NCI-H146 treated with DMSO at 0.1 percent for 48 hours (cell line): ENCODE measurements around the gene RSPRY1.
"Not testable (repeated sequence)": the region's sequence is repeated elsewhere in the genome, so short reads cannot be mapped to it uniquely, and the experiment has no call there.

Experiments used
- DNase-seq: peaks from one replicate; lab custom pipeline; 2025; ENCODE audit not compliant: unreplicated experiment; lab: John Stamatoyannopoulos, UW

The RSPRY1 gene

DNA sequence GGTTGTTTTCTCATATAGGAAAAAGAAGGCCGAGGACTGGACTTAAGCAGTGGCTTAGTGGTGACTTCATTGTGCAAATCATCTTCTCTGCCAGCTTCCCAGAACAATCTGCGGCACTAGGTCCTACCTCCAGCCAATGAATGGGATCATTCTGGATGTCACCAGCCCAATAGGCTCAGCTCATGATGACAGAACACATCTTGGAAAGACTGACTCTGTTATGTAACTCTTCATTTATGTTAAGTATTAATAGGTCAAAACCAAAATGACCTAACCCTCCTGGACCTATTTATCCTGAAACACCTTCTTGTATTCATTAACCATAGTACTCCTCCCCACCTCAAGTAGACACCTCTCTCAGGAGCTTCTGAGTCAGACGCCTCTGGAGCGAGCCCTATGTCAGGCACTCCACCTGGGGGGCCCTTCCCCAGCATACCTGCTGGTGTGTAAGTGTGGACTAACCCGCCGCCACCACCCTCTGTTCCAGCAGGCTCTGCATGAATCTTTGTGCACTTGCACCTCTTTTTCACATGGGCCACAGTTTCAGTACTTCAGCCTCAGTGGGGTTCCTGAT lies 66.1 kb downstream of the RSPRY1 start:
- no peak for DNase-seq

GRCh38 chr16:57253466-57253865 lies 67.3 kb downstream of the RSPRY1 start:
- no peak for DNase-seq

DNA sequence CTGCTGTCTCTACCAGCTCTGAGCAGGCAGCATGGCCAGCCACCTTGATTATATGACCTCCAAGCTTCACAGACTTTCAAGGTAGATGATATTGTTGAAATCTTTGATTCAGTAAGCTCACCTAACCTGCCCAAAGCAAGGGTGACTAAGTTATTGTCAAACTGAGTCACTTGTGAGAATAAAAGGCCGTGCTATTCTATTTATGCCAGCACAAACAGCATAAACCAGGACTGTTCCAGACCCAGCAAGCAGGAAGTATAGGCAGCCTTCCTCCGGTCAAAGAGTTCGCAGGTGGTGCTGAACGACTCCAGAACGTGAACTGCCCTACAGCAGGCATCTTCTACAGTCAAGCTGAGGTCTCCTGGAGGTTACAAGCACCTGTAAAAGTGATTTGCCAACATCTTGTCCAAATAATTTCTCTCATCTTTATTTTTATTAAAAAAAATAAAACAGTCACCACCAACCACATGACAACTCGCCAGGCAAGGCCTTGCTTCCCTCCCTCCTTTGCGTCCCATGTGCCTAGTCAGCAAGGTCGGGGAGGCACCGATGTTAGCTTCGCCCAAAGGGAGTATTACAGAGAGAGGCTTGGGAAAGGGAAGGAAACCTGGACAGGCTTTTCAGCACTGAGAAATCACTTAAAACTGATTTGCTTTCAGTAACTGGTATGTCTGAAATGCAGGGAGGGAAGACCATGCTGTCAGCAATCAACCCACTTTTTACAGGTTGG lies 69.7 kb downstream of the RSPRY1 start:
- DNase-seq = no peak

DNA sequence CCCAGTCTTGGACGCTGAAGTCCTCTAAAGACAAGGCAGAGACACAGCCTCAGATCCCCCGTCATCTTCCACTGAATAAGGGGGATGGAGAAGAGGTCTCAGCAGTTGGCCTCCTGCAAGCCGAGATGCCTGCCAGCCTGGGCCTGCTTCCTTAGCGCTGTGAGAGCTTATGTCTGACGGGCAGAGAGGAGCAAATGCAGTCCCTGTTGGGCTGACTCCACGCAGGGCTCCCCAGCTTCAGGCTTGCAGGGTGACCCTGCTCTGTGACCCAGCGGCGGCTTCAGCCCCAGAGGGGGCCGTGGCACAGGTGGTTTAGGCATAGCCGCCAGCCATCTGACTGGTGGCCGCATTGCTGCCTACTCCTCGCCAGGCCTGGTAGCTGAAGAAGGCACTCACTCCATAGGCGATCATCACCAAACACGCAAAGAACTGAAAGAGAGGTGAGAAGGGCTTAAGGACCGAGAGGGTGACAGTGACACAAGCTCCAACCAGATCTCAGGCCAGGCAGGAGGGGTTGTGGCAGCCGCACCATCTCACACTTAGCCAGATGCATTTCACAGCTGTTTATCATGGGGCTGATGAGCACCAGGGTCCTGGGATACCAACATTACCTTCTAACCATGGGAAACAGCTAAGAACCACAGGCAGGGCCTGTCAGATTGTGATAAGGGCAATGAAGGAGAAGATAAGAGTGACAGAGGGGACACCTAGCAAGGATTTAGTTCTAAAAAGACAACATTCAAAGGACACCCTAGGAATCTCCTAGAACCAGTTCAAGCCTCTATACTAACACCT lies 70.7 kb downstream of the RSPRY1 start:
- no peak for DNase-seq

- DNase-seq = no peak
Observed at GRCh38 chr16:57257455-57258070, 71.4 kb downstream of the RSPRY1 start.

GRCh38 chr16:57258226-57258909 lies 72.2 kb downstream of the RSPRY1 start:
- DNase-seq = no peak

DNA sequence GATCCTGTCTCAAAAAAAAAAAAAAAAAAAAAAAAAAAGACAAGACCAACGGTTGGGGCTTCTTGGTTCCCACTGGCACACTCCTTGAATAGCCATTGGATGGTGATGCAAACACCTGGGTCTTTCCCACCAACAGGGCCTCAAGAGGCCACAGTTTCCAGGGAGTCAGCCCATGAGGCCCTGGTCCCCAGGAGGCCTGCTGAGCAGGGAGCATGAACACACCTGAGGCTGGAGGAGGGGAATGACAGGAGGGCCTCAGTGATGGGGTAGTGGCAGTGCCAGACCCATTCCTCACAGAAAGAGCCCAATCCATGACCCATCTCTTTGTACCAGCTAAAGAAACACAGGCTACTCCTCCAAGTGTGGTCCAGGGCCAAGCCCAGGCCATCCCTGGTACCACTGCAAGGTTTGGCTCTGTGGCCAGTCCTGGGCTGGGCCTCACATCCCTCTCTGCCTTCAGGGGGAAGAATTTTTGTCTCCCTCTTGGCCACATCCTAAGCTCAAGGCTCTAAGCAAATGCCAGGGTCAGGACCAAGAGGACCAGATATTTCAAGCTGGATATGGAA lies 72.9 kb downstream of the RSPRY1 start:
- DNase-seq = no peak

DNA sequence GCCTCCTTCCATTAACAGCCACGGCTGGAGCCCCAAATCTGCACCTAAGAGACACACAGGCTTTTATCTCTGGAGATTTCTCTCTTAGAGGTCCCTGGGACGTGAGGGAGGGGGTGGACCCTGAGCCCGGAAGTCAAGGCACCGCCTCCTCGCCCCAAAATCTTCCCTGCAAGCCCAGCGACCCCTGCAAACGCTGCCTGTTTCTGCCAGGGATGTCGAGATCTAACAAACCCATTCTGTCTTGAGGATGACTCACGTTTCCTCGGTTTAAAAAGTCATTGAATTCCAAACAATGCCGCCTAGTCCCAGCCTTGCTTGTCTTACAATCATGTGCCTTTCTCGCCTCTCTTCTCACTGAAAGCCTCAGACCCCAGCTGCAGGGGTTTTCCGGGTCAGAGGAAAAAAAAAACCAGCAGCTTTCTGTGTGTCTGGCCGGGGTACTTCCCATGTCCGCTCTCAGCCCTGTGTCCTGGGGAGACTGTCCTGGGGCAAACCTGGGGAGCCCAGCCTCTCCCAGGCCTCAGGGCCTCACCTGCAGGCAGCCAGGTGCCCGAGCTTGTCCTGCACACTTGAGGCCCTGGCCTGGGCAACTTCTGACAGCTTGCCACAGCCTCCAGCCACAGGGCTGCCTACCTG lies 74.3 kb downstream of the RSPRY1 start:
- DNase-seq = no peak

GRCh38 chr16:57261806-57262205 lies 75.7 kb downstream of the RSPRY1 start:
- no peak for DNase-seq

- no peak for DNase-seq
Observed at GRCh38 chr16:57262841-57263540, 76.9 kb downstream of the RSPRY1 start.

GRCh38 chr16:57263541-57264351 lies 77.6 kb downstream of the RSPRY1 start:
- DNase-seq = no peak

DNA sequence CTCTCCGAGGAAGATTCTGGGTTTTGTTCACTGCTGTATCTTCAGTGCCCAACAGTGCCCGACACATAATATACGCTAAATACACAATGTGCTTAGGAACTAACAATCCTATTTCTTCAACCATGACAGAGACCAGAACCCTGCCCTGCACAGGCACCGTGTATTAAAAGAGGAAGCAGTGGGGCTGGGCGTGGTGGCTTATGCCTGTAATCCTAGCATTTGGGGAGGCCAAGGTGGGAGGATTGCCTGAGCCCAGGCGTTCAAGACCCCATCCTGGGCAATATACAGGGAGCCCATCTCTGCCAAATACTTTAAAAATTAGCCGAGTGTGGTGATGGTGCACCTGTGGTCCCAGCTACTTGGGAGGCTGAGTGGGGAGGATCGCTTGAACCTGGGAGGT lies 78.3 kb downstream of the RSPRY1 start:
- DNase-seq = no peak

GRCh38 chr16:57264950-57265371 lies 78.8 kb downstream of the RSPRY1 start:
- DNase-seq = no peak

DNA sequence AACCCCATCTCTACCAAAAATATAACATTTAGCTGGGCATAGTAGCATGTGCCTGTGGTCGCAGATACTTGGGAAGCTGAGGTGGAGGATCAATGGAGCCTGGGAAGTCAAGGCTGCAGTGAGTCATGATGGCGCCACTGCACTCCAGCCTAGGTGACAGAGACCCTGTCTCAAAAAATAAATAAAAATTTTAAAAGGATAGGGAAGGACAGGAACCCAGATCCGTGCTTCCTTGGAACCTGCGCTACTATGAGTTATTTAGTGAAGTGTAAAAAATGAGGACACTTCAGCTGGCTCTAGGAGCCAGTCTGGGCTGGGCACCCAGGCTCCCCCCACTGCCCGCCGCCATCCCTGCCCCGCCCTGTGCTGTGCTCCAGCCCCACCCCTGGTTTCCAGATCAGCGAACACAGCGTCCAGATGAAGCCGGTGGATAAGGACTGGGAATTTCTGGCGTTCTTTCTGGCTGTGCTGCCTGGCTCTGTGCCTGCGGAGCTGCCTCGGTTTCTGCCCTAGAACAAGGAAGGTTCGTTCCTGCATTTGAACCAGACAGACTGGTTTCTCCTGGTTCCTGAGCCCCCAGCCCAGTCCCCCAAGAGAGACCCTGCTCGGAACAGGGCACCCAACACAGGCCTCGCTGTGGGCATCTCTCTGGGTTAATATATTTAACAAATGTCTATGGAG lies 79.9 kb downstream of the RSPRY1 start:
- DNase-seq = no peak

- no peak for DNase-seq
Observed at GRCh38 chr16:57266531-57267260, 80.6 kb downstream of the RSPRY1 start.

- not testable (repeated sequence) for DNase-seq
Observed at GRCh38 chr16:57267343-57267742, 81.2 kb downstream of the RSPRY1 start.
